GM12874 (cell line): ENCODE data around the gene HSPA1B.

Experiments
- CTCF ChIP-seq: IDR thresholded peaks from 2 replicates; pipeline ENCODE4 v1.5.1; 2011; ENCODE audit warnings: low read depth, mild to moderate bottlenecking, control low read depth, low read length, moderate library complexity; ENCODE audit not compliant: insufficient read depth

HSPA1B gene

DNA sequence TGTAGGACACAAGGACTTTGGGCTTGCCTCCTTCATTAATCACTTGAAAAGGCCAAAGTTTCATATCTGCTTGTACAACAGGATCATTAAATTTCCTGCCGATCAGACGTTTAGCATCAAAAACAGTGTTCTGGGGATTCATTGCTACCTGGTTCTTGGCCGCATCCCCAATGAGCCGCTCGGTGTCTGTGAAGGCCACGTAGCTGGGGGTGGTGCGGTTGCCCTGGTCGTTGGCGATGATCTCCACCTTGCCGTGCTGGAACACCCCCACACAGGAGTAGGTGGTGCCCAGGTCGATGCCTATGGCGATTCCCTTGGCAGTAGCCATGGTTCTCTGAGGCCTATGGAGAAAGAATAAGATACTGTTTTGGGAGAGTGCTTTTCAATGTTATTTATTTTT lies 15.9 kb upstream of the HSPA1B start:
- no peak for TF ChIP-seq CTCF

DNA sequence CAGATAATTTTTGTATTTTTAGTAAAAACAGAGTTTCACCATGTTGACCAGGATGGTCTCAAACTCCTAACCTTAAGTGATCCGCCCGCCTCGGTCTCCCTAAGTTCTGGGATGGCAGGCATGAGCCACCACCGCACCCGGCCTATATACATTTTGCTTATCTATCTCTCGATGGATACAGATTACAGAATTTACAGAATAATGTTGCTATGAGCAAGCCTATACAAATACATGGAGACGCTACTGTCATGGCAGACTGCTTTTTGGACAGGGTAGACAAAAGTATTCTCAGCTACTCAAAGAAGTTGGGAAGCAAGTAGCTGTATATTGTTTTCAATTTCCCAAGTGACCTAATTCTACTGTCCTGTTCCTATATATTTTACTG lies 14.1 kb upstream of the HSPA1B start:
- TF ChIP-seq CTCF: no peak

DNA sequence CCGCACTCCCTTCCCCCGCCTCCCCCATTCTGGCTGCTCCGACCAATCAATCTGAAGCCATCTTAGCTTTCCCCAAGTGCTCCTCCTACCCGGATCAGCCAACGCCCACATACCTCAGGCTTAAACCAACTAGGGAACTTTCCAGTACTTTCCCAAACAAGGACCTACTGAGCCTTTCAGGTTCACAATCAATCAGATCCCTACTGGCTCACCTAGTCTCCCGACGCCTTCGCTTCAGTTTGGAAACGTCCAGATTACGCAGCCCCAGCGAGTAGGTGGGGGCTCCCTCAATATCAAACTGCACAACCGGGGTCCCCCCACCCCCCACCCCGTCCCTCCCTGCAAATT lies 12.9 kb upstream of the HSPA1B start:
- no peak for TF ChIP-seq CTCF

- TF ChIP-seq CTCF: no peak
Measured at GRCh38 chr6:31815025-31815838, 12.3 kb upstream of the HSPA1B start, which contains the start of the genes HSPA1A and HSPA1L. TSS of gene HSPA1A (plus strand) at chr6:31815543. CDS start at chr6:31815757, 214 bp downstream. TSS of gene HSPA1L (minus strand) at chr6:31815283. CDS start at chr6:31811972, 3,311 bp downstream.

- no peak for TF ChIP-seq CTCF
Measured at GRCh38 chr6:31819871-31820299, 7.7 kb upstream of the HSPA1B start.

DNA sequence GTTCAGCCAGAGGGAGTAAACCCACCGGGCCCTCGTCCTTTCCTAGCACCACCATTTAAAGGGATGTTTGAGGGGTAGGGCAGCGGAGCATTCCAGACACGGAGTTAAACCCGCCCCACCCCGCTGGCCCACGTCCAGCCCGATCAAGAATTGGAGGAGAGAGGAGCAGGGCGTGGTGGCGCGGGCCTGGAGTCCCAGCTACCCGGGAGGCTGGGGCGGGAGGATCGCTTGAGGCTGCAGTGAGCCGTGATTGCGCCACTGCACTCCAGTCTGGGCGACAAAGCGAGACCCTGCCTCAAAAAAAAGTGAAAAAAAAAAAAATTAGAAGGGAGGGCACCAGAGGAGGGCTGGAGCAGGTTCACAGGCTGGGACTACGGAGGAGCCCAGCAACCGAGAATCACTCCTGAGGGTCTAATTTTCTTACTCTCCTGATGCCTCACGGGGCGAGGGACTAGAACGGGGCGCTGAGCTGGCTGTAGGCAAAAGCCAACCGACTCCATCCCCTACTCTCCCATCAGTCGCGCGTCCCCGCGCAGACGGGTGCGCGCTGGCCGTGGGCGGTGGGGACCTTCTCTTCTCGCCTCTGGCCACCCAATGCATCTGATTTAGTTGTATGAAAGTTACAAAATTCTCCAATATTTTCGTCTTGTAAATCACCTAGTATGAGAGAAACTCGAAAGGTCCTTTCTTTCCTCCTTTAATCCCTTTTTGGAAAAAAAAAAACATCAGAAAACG lies 6.1 kb upstream of the HSPA1B start:
- no peak for TF ChIP-seq CTCF

GRCh38 chr6:31822036-31822821 lies 5.3 kb upstream of the HSPA1B start:
- TF ChIP-seq CTCF: no peak
